Fibroblast of mammary gland (primary cell): ENCODE results near the gene HIVEP2.

Experiments
- DNase-seq: peaks from one replicate; pipeline ENCODE4 v3.0.0-alpha.2; 2010; ENCODE audit warnings: low read depth
- H3K4me3 ChIP-seq: 2 replicates; pipeline ENCODE4 v1.5.1; 2011; ENCODE audit warnings: low read depth, mild to moderate bottlenecking, low read length, moderate library complexity; ENCODE audit not compliant: control insufficient read depth
- CTCF ChIP-seq: conservative IDR thresholded peaks from 2 replicates; pipeline ENCODE4 v1.5.1; 2011; ENCODE audit warnings: low read depth, low read length, inconsistent platforms; ENCODE audit not compliant: control insufficient read depth, insufficient read depth

HIVEP2 gene

GRCh38 chr6:142952614-142953013 is 7.6 kb upstream of the HIVEP2 start:
- DNase-seq, result no peak
- TF ChIP-seq CTCF, result no peak
- H3K4me3 ChIP-seq, result no peak overlapping the region

GRCh38 chr6:142950291-142950690 is 5.3 kb upstream of the HIVEP2 start:
- no peak for TF ChIP-seq CTCF
- DNase-seq, result no peak
- no peak overlapping the region for H3K4me3 ChIP-seq

- TF ChIP-seq CTCF, result no peak
Measured at GRCh38 chr6:142947714-142948480, 2.9 kb upstream of the HIVEP2 start.

GRCh38 chr6:142946924-142947713 is 2.1 kb upstream of the HIVEP2 start:
- DNase-seq, result peak; percentile 77
- no peak for TF ChIP-seq CTCF
- H3K4me3 ChIP-seq, result peak overlapping the region; percentile 78

More at GRCh38 chr6:142947714-142948480, 2.9 kb upstream of the HIVEP2 start:
- no peak for DNase-seq
- peak overlapping the region; percentile 78 for H3K4me3 ChIP-seq

- no peak for TF ChIP-seq CTCF
- peak; percentile 98 for DNase-seq
- H3K4me3 ChIP-seq, result peak overlapping the region; percentile 93
Measured at GRCh38 chr6:142946181-142946923, 1.4 kb upstream of the HIVEP2 start.

GRCh38 chr6:142945446-142946180 is 637 bp upstream of the HIVEP2 start:
- H3K4me3 ChIP-seq, result peak overlapping the region; percentile 93
- TF ChIP-seq CTCF, result no peak
- peak; percentile 44 for DNase-seq
